SK-N-DZ (cell line): ENCODE measurements around the gene GDF11.
"Not testable (repeated sequence)": the region's sequence is repeated elsewhere in the genome, so short reads cannot be mapped to it uniquely, and the experiment has no call there.

Source experiments
- DNase-seq: peaks from one replicate; pipeline ENCODE4 v3.0.0-alpha.2; 2015; ENCODE audit warnings: low spot score

The GDF11 gene

DNA sequence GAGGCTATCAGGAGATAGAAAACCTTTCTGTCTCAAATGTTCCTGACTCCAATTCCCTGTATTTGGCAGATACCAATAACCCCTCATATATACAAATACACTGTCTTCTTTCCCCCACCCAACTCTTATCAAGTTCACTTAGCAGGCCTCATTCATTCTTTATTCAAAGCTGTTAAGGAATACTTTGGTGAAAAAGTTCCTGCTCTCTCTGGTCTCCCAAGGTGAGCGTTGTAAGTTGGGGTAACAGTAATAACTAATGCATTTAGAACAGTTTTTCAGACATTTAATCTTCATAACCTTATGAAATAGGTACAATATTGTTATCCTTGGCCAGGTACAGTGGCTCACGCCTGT is 3.9 kb upstream of the GDF11 start:
- no peak for DNase-seq

DNA sequence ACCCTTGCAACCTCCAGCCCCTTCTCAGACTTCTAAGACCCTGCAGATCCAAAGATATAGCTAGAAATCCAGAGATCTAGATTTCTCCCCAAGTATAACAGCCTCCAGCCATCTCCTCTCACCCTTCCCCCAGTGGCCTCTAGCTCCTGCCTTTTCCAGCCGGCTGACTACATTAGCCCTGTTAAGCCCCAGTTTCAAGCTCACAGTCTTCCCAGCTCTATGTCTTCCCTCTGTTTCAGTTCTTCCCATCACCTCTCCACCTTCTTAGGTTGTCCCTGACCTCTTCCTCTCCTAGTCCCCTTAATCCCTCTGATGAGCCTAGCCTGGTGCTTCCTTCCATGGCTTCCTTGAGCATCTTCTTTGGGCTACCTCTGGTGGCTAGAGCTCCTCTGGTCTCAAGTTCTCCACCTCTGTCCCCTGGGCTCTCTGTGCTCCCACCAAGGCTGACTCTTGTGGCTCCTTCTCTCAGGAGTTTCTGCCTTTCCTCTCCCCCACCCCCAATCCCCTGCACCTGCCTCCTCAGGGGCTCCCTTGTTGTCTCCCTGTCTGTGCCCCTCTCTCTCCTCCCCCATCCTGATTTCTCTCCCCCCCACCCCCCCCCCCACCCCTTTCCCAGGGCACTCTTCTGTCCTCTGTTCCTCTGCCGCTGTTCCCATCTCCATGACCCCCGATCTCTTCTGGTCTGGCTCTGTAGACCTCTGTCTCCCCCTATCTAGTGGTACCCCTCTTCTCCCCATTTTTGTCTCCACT is 816 bp upstream of the GDF11 start:
- DNase-seq = peak; percentile 45

DNA sequence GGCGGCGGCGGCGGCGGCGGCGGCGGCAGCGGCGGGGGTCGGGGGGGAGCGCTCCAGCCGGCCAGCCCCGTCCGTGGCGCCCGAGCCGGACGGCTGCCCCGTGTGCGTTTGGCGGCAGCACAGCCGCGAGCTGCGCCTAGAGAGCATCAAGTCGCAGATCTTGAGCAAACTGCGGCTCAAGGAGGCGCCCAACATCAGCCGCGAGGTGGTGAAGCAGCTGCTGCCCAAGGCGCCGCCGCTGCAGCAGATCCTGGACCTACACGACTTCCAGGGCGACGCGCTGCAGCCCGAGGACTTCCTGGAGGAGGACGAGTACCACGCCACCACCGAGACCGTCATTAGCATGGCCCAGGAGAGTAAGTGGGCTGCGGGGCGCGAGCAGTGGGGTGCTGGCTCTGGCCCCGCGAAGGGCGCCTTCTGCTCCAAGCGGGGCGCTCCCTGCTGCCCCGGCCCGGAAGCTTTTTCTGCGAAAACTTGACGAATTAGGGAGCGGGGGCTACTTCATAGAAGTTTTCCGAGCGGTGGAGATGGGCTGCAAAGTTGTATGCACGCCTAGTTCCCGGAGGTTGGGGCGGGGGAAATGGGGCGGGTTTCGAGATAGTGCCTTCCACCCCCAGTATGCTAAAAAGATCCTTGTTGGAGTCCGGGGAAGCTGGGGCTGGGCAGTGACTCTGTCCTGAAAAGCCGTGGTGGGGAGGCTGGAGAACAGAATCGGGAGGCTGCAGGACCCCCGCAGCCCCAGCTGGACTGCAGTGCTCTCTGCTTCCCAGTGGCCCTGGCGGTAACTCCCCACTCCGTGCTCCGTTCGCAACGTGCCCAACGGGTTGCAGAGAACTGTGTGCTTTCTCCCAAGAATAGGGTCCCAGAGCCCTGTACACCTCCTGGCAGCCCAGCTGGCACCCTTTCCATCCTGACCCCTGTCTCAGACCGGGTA is 751 bp downstream of the GDF11 start:
- DNase-seq = peak; percentile 73

DNA sequence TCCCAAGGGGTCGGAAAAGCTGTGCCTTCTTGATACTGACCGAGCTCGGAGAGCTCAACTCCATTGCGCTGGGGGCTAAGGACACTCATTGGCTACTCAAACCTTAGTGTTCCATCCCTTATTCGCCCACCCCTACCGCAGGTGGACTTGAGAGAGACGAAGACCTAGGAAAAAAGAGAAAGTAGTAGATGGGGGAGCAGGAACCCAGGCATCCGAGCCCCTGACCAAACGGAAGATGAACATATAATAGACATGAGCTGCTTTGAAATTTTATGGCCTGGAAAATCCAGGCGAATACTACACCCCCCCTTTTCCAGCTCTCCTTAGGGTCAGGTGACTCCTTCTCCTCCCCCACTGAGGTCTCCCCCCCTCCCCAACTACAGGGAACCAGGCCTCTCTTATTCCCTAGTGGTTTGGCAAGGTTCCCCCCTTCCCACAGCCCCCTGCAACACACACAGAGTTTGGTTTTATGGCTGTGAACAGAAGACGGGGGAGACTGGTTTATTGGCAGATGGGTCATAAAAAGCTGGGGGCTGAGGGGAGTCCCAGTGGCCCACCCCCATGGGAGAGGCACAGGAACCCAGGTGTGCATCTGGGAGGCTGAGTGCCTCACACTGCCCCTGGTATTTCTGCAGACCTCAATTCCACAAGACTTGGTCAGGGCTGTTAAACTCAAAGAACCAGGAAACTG is 1.6 kb downstream of the GDF11 start:
- DNase-seq = no peak

DNA sequence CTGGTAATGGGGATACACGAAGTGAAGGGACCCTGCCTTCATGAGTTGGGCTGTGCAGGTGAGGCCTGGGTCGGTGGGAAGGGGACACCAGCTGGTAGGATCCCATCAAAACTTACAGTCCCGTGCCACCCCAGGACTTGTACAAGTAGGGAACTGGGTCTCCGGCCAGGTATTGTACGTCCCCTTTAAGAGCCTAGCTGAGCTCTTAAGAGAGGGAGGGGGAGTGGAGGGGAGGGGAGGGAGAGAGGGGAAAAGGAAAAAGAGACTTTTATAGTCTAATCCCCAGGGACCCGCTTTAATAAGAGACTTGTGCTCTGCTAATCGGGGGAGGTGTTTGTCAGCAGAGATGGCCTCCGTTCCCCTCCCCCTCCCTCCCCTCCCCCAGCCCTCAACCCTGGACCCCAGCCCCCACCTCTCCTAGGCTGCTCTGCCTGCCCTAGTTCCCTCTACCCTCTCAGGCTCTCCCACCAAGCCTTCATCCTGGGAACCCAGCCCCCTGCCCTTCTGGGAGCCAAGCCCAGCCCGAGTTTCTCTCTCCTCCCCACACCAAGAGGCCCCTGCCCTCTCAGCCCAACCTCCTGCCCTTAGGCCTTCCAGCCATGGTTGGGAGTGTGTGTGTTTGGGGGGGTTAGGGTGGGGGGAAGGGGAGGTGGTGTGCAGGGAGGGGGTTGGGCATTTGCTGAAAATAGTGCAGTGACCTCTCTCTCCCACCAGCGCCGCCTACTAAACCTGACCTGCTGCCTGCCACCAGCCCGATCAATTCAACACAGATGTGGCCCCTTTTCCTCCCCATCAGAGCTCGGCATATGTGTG is 2.6 kb downstream of the GDF11 start:
- peak; percentile 93 for DNase-seq

DNA sequence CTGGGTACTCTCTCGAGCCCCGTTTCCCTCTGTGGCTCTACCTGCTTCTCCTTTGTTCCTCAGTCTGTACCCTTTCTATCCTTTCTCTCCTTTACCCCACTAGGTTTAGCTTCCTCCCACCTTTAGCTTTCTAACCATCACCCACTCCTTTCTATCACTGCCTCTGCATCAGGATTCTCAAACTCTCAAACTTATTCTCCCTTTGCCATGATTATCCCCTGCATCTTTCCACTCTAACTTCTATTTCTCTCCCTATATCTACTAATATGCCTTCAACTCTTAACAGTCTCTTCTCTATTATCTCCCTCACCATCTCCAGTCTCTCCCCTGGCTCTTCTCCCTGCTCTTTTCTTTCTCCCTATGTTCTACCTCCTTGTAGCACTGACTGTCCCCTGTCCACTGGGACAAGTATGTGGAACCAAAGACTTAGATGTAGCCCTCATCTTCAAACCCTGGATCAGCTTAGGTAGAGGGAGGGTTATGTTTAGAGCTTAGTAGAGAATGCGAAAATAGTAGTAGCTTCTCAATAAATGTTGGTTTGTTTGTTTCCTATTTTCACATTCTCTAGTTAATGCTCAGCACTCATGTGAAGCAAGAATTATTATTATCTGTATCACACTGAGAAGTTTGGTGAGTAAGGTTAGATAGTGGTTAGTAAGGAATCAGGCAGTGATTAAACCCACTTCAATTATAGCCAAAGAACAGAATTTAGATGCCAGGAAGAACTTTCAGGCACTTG is 3.4 kb downstream of the GDF11 start:
- DNase-seq = no peak

DNA sequence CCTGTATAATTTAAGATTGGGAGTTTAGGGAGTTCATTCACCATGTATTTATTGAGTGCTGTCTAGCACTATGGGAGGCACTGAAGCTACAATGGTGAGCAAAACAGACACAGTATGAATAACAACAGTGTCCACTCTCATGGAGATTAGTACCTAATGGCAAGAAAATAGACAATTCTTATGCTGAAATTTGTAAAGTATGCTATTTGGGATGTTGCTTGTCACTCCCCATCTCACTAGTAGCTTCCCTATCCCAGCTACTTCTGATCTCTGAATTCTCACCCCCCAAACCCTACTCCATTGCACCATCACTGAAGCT is 4.0 kb downstream of the GDF11 start:
- DNase-seq = no peak

DNA sequence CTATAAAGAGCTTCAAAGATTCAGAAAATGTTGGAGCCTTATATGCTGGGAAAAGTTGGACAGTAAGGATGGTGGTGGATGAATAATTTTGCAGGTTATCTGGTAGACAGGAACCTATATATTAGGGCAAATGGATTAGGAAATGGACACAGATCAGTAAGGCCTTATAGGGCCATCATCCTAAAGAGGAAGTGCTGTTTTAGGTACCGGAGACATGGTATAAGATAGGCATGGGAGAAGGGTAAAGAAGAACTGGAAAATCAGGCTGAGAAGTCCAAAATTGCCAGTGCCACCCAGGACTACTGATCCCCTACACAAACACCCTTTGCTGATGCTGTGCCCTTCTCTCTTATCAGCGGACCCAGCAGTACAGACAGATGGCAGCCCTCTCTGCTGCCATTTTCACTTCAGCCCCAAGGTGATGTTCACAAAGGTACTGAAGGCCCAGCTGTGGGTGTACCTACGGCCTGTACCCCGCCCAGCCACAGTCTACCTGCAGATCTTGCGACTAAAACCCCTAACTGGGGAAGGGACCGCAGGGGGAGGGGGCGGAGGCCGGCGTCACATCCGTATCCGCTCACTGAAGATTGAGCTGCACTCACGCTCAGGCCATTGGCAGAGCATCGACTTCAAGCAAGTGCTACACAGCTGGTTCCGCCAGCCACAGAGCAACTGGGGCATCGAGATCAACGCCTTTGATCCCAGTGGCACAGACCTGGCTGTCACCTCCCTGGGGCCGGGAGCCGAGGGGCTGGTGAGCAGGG is 5.5 kb downstream of the GDF11 start:
- DNase-seq = no peak

DNA sequence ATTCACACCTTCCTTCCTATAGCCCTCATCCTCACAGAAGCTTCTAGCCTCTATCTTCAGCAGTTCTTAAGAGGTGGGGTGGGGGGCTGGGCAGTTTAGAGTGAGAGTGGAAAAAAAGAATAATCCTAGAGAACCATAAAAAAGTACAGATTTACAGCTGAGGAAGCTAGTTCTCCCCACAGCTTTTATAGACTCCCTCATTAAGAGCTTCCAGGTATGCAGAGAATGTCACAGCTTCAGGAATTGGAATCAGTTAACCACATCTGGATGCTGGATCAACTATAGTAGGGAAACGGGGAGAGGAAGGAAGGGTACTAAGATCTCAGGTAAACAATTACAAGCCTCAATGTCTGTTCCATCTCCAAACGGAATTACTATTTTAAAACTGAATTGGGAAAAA is 12.3 kb downstream of the GDF11 start:
- DNase-seq = no peak

DNA sequence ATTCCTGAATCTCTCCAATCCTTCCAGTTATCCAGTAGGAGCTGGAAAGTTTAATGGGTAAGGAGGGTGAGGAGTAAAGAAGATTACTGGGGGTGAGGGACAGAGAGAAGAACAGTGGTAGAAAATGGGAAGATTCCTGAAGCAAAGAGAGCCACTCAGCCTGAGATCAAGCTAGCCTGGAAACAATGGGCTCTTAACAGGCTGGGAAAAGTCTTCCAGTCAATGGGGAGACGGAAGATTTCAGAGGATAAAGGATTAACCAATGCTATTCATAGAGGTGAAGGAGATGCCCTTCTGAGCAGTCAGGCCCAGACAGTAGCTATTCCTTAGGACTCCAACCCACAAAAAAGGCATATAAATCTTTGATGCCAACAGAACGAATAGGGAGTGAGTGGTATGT is 14.8 kb downstream of the GDF11 start:
- no peak for DNase-seq

DNA sequence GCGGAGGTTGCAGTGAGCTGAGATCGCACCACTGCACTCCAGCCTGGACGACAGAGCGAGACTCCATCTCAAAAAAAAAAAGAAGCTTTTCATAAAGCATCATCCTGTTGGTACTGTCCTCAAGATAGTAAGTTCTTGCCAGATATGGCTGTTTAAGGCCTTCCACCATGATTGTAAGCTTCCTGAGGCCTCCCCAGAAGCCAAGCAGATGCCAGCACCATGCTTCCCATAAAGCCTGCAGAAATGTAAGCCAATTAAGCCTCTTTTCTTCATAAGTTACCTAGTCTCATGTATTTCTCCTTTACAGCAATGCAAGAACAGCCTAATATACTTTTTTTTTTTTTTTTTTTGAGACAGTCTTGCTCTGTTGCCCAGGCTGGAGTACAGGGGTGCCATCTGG is 15.7 kb downstream of the GDF11 start:
- not testable (repeated sequence) for DNase-seq

DNA sequence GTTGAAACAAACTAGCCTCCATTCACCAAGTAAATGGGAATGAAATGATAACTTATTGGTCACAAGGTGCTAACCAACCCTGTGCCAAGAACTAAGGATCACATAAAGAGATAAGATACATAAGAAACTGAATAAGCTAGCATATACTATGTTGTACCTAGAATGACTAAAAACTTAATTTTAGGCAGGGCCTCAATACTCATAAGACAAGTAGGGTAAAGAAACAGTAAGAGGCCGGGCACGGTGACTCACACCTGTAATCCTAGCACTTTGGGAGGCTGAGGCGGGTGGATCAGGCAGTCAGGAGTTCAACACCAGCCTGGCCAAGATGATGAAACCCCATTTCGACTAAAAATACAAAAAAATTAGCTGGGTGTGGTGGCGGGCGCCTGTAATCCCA is 17.7 kb downstream of the GDF11 start:
- no peak for DNase-seq

DNA sequence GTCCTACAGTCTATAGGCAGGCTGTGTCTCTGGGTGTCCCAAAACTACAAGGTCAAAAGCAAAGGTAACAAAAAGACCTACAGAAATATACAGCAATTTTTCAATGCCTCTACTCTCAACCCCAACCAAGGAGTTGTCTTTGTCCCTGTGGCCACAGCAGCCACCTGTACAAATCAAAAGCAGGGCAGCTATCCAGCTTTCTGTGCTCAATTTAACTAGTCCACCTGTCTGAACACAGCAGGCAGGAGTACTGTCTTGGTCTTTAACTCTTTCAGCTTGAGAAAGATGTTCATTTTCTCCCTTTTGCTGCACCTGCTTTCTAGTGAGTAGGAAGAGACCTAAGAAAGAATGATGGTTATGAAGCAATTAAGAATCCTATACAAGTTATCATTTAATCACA is 19.7 kb downstream of the GDF11 start:
- no peak for DNase-seq

DNA sequence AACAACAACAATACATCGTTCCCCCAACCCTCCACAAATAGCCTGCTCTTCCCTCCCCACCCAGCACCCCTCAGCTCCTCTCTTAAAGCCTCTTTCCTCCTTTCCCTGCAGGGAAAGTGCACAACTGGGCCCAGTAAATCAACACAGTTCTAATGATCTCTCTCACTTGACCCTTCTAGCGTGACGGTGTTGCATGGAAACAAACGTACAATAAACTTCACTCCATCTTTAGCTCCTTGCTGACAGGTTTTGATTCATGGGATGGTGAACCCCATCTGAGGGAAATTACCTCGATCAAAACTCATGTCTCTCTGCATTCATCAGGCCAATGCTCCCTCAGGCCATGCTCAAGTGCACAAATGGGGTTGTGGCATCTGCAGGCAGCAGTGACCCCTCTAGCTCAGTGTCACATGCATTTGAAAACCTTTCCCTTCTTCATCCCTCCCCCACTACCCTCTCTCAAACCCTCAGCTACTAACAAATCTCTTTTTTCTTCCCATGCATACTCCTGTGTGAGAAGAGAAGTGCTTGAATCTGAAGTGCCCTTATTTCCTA is 22.9 kb downstream of the GDF11 start:
- DNase-seq = no peak

DNA sequence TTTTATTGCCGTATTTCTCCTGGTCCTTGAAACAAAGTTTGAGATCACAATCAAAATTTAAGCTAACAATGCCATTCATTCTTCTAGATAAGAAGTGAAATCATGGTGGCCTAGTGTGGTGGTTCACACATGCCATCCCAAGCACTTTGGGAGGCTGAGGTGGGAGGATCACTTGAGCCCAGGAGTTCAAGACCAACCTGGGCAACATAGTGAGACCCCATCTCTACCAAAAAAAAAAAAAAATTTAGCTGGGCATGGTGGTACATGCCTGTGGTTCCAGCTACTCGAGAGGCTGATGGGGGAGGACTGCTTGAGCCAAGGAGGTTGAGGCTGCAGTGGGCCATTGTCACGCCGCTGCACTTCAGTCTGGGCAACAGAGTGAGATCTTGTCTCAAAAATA is 24.2 kb downstream of the GDF11 start:
- DNase-seq = no peak

DNA sequence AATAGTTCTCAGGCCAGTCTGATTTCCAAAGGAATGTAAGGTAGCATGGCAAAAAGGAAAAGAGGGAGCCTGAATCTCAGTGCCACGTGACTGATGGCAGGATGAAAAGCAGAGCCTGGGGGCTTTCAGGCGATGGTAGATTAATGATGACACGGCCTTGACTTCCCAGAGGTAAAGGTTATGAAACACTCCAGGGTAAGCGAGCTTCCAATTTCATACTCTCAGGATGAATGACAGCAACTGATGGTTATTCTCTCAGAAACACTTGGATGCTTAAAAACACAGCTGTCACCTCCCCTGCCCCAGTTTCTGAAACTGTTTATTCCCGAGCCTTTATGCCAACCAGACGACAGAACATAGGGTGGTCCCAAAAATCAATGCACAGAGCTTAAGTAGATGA is 28.8 kb downstream of the GDF11 start:
- no peak for DNase-seq

DNA sequence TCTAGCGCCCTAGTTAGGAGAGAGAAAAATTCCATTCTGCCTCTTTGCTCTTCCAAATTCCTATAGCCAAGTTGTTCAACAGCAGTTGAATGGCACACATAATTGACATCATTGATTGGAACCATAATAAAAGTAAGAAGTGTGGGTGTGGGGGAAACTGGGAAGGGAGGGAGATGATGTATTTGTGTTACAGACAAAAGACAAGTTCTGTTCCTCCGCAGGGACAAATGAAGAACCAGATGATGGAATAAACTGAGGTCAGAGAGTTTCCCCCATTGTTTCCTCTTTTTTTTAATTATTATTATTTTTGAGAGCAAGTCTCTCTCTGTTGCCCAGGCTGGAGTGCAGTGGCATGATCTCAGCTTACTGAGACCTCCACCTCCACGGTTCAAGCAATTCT is 34.9 kb downstream of the GDF11 start:
- no peak for DNase-seq

DNA sequence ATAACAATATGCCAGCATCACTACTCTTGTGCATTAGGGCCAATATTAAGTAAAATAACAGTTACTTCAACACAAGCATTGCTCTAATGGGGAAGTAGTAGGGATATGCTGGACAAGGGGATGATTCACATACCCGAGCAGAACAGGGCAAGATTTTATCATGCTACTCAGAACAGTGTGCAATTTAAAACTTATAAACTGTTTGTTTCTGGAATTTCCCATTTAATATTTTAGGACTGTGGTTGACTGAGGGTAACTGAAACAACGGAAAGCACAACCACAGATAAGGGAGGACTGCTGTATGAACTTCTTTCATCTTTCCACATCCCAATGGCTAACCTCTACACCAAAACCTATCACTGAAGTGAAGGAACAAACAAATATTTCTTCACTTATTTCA is 37.8 kb downstream of the GDF11 start:
- DNase-seq = no peak

DNA sequence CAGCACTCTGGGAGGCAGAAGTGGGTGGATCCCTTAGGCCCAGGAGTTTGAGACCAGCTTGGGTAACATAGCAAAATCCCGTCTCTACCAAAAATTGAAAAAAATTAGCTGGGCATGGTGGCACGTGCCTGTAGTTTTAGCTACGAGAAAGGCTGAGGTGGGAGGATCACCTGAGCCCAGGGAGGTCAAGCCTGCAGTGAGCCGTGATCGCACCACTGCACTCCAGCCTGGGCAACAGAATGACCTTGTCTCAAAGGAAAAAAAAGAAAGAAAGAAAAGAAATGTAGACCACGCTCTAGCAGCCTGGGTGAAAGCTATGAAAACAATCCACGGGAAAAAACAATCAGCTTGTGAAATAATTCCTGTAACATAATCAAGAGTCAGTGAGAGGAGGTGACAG is 45.6 kb downstream of the GDF11 start:
- no peak for DNase-seq

DNA sequence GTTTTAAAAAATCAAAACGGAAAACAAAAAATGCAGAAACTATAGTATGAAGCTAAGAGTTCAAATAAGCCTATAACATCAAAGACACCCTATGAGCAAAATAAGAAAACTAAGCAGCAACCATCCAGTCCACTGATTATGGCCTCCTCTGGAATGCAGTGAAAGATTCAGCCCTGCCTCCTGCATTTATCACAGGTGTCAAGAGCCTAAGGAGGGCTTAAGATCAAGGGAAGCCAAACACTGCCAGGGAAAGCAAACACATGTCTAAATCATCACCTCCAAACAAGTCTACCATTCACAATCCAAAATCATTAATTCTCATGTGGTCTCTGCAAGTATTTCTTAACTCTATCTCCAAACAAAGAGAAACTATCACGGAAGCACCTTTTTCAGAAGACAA is 46.2 kb downstream of the GDF11 start:
- no peak for DNase-seq
